Esophagus squamous epithelium (tissue), 4 donors: ENCODE data around the gene HELZ.

Experiments
- CTCF ChIP-seq, 6 experiments: fragments of 450-650 bp in 4 of 6; fragments of 200-600 bp in 2 of 6; sonication (generic) in 2 of 6; IDR thresholded peaks; one replicate each; pipeline ENCODE4 v1.5.1; 2016 to 2019; ENCODE audit warnings: antibody characterized with exemption in 6 of 6, mild to moderate bottlenecking in 4 of 6, moderate library complexity in 4 of 6
- POLR2A ChIP-seq, 4 donors: fragments of 450-650 bp; IDR thresholded peaks; one replicate each; pipeline ENCODE4 v1.6.1; 2017; ENCODE audit warnings: antibody characterized with exemption in 4 of 4, mild to moderate bottlenecking in 4 of 4, moderate library complexity in 3 of 4

- no peak for TF ChIP-seq CTCF (IDR thresholded peaks at IDR 0.05)
- no peak for TF ChIP-seq POLR2A (IDR thresholded peaks at IDR 0.05)
Observed at GRCh38 chr17:67072885-67073284, 172.1 kb downstream of the HELZ start.
